ENCODE measurements around the gene NPAS1. TPM values are rescaled to one million over a fixed set of nuclear protein-coding genes. Genes with fewer than 3 reads are reported as not detected.
A peak's percentile ranks its signal among the peaks of the same experiment; 100 is the strongest.

The NPAS1 gene
- total and polyA plus RNA-seq, 2 of the 13 experiments (the other 11 are each of a cell fraction or from before 2014, with no cell fraction given): 0.35 to 2.9 TPM

DNA sequence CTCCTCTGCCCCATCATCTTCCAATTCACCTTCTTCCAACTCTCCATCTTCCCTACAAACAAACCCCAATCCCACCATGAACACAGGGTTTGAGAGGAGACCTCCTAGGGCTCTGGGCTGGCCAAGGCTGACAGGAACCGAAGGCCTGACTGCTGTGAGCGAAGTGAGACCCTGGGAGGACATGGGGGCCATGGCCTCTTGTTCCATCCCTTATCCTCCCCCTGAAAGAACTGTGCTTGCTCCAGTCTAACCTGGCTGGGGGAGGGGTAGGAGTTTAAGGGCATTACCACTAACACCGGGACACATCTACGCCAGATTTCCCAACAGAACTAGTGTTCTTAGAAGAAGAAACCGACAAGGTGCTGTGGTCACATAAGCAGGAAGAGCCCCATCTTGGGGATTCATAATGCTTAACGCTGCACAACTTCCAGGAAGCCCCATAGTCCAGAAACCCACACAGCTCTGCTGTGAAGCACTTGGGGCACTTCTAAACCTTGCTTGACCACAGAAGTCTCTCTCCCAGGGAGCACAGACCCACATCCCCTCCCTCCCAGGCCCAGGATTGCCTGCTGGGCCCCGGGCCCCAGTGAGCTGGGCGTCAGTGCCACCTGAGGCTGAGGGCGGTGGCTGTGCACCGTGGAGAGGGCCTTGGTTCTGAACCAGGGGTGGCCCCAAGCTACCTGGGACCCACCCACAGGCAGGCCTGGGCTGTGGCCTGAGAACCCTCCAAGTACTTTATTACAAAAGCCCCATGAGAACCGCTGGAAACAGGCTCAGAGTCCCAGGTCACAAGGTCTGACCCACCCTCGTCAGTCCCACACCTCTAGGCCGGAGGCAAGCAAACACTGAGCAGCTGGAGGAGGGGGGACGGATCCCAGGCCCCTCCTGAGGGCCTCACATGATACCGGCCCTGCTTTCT lies 75.2 kb downstream of the NPAS1 start (continued):
- no peak for TF ChIP-seq IRX3 (CRISPR knock-in tag; IDR thresholded peaks at IDR 0.05; ENCODE audit: borderline replicate concordance, low read depth)
- TF ChIP-seq ZFY (CRISPR knock-in tag; IDR thresholded peaks at IDR 0.05): peak; percentile 55
- TF ChIP-seq PAF1 (CRISPR knock-in tag; IDR thresholded peaks at IDR 0.05): no peak
- peak; percentile 46; the same call in 1 of the 2 replicates for TF ChIP-seq HDAC2 (CRISPR knock-in tag; IDR thresholded peaks at IDR 0.05)
- TF ChIP-seq, protein P1, sequence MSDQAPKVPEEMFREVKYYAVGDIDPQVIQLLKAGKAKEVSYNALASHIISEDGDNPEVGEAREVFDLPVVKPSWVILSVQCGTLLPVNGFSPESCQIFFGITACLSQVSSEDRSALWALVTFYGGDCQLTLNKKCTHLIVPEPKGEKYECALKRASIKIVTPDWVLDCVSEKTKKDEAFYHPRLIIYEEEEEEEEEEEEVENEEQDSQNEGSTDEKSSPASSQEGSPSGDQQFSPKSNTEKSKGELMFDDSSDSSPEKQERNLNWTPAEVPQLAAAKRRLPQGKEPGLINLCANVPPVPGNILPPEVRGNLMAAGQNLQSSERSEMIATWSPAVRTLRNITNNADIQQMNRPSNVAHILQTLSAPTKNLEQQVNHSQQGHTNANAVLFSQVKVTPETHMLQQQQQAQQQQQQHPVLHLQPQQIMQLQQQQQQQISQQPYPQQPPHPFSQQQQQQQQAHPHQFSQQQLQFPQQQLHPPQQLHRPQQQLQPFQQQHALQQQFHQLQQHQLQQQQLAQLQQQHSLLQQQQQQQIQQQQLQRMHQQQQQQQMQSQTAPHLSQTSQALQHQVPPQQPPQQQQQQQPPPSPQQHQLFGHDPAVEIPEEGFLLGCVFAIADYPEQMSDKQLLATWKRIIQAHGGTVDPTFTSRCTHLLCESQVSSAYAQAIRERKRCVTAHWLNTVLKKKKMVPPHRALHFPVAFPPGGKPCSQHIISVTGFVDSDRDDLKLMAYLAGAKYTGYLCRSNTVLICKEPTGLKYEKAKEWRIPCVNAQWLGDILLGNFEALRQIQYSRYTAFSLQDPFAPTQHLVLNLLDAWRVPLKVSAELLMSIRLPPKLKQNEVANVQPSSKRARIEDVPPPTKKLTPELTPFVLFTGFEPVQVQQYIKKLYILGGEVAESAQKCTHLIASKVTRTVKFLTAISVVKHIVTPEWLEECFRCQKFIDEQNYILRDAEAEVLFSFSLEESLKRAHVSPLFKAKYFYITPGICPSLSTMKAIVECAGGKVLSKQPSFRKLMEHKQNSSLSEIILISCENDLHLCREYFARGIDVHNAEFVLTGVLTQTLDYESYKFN (CRISPR knock-in tag; conservative IDR thresholded peaks at IDR 0.05): peak; percentile 45
- no peak for TF ChIP-seq ZNF124 (CRISPR knock-in tag; IDR thresholded peaks at IDR 0.05)
- TF ChIP-seq, protein P2, sequence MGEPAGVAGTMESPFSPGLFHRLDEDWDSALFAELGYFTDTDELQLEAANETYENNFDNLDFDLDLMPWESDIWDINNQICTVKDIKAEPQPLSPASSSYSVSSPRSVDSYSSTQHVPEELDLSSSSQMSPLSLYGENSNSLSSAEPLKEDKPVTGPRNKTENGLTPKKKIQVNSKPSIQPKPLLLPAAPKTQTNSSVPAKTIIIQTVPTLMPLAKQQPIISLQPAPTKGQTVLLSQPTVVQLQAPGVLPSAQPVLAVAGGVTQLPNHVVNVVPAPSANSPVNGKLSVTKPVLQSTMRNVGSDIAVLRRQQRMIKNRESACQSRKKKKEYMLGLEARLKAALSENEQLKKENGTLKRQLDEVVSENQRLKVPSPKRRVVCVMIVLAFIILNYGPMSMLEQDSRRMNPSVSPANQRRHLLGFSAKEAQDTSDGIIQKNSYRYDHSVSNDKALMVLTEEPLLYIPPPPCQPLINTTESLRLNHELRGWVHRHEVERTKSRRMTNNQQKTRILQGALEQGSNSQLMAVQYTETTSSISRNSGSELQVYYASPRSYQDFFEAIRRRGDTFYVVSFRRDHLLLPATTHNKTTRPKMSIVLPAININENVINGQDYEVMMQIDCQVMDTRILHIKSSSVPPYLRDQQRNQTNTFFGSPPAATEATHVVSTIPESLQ (CRISPR knock-in tag; conservative IDR thresholded peaks at IDR 0.05): no peak
- TF ChIP-seq ZNF839 (CRISPR knock-in tag; IDR thresholded peaks at IDR 0.05; ENCODE audit: borderline replicate concordance): no peak
- peak; percentile 59 for TF ChIP-seq RBFOX2 (IDR thresholded peaks at IDR 0.05; ENCODE audit: low read depth, low read length)
- TF ChIP-seq MLLT10 (CRISPR knock-in tag; IDR thresholded peaks at IDR 0.05): no peak
- 0 out of 2 replicates have a peak, but pooled peaks have one; percentile 23 for TF ChIP-seq JUND (CRISPR knock-in tag; IDR thresholded peaks at IDR 0.05)
- TF ChIP-seq HMG20A (CRISPR knock-in tag; IDR thresholded peaks at IDR 0.05; ENCODE audit: borderline replicate concordance): no peak; the same call in 1 of the 2 replicates
- TF ChIP-seq ZFP62 (CRISPR knock-in tag; IDR thresholded peaks at IDR 0.05): no peak
- TF ChIP-seq EP300 (IDR thresholded peaks at IDR 0.05; ENCODE audit: low read depth in 2 of 2, low read length in 2 of 2): peak in 1 of 2 experiments; percentile 65; a peak in 1 of 4 replicates
- TF ChIP-seq EP300 (CRISPR knock-in tag; IDR thresholded peaks at IDR 0.05; ENCODE audit: borderline replicate concordance): no peak
- TF ChIP-seq PPARG (CRISPR knock-in tag; conservative IDR thresholded peaks at IDR 0.05): peak; percentile 59; the same call in 1 of the 2 replicates
- no peak for TF ChIP-seq KMT2A (CRISPR knock-in tag; IDR thresholded peaks at IDR 0.05)
- 0 out of 2 replicates have a peak, but pooled peaks have one; percentile 26 for TF ChIP-seq ZNF777 (CRISPR knock-in tag; IDR thresholded peaks at IDR 0.05)
- 0 out of 2 replicates have a peak, but pooled peaks have one; percentile 27 for TF ChIP-seq NFKB2 (CRISPR knock-in tag; IDR thresholded peaks at IDR 0.05; ENCODE audit: borderline replicate concordance)
- TF ChIP-seq NFIB (CRISPR knock-in tag; IDR thresholded peaks at IDR 0.05; ENCODE audit: borderline replicate concordance): no peak
- peak; percentile 25; the same call in 1 of the 2 replicates for TF ChIP-seq DMAP1 (CRISPR knock-in tag; IDR thresholded peaks at IDR 0.05)
- no peak for TF ChIP-seq KDM4B (CRISPR knock-in tag; IDR thresholded peaks at IDR 0.05)
- peak; percentile 41; the same call in 1 of the 2 replicates for TF ChIP-seq SMAD1 (CRISPR knock-in tag; IDR thresholded peaks at IDR 0.05; ENCODE audit: borderline replicate concordance, low read depth)
- TF ChIP-seq, protein P3, sequence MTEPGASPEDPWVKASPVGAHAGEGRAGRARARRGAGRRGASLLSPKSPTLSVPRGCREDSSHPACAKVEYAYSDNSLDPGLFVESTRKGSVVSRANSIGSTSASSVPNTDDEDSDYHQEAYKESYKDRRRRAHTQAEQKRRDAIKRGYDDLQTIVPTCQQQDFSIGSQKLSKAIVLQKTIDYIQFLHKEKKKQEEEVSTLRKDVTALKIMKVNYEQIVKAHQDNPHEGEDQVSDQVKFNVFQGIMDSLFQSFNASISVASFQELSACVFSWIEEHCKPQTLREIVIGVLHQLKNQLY (CRISPR knock-in tag; IDR thresholded peaks at IDR 0.05): no peak; the same call in 1 of the 2 replicates
